Muscle of leg (tissue), 11 donors: ENCODE measurements around the gene GSTO1. TPM values are rescaled to one million over a fixed set of nuclear protein-coding genes. Genes with fewer than 3 reads are reported as not detected.

ENCODE experiments used
- DNase-seq: peaks from one replicate; pipeline ENCODE4 v3.0.0; 2013
- H3K27ac ChIP-seq: one replicate; pipeline ENCODE4 v1.5.1; 2013; ENCODE audit warnings: mild to moderate bottlenecking, low read length, control low read depth
- H3K27me3 ChIP-seq: one replicate; pipeline ENCODE4 v1.6.1; 2013; ENCODE audit warnings: low read length; ENCODE audit not compliant: control insufficient read depth, insufficient read depth
- H3K36me3 ChIP-seq: one replicate; pipeline ENCODE4 v1.6.1; 2013; ENCODE audit warnings: low read length; ENCODE audit not compliant: control insufficient read depth, insufficient read depth
- H3K4me1 ChIP-seq: one replicate; pipeline ENCODE4 v1.6.1; 2013; ENCODE audit warnings: low read length; ENCODE audit not compliant: control insufficient read depth, insufficient read depth
- H3K4me3 ChIP-seq: one replicate; pipeline ENCODE4 v1.5.1; 2013; ENCODE audit warnings: low read length, control low read depth
- H3K9me3 ChIP-seq: replicated peaks from 2 replicates; pipeline ENCODE4 v1.6.1; 2013; ENCODE audit warnings: low read depth, low read length; ENCODE audit not compliant: control insufficient read depth
- WGBS: methylation state at CpG from one replicate; pipeline ENCODE4 v1.1.5; 2013; ENCODE audit warnings: missing lambda C conversion rate; ENCODE audit not compliant: insufficient coverage; 5-methylcytosine and 5-hydroxymethylcytosine counted together
- polyA plus RNA-seq, 8 donors: library from polyadenylated mRNA; unstranded; fragments of 120-200 nt; gene quantifications; one replicate each; pipeline versions ENCODE4 v1.2.1 to v1.2.3, GENCODE V29; 2013; ENCODE audit warnings: inconsistent platforms in 1 of 8, low replicate concordance in 1 of 8; ENCODE audit not compliant: insufficient read length in 8 of 8, insufficient read depth in 1 of 8
- total RNA-seq: library from RNA; stranded (reverse); fragments of 120-200 nt; gene quantifications from one replicate; pipeline ENCODE4 v1.2.4, GENCODE V29; 2013

Gene GSTO1
- total and polyA plus RNA-seq, 9 donors: 37.5 to 50.7 (median 45.2) TPM

GRCh38 chr10:104301907-104302690 is 47.4 kb downstream of the GSTO1 start:
- no peaks in the 10 kb centered on the region for H3K9me3 ChIP-seq
- no peak overlapping the region for H3K4me3 ChIP-seq
- DNase-seq: no peak
- no peaks in the 10 kb centered on the region for H3K36me3 ChIP-seq
- H3K27ac ChIP-seq: no peak overlapping the region
- H3K27me3 ChIP-seq: no peaks in the 10 kb centered on the region
- WGBS: 67% methylated on average over 2 of the region's 3 CpGs
- H3K4me1 ChIP-seq: peaks cover 34% of the 10 kb centered on the region

GRCh38 chr10:104303594-104304355 is 49.1 kb downstream of the GSTO1 start:
- Histone ChIP-seq H3K36me3 (no peaks in the 10 kb centered on the region), H3K27me3 (no peaks in the 10 kb centered on the region), H3K9me3 (no peaks in the 10 kb centered on the region), H3K4me3 (no peak overlapping the region), H3K27ac (no peak overlapping the region), H3K4me1 (peaks cover 40% of the 10 kb centered on the region)
- WGBS: 50% methylated on average over 2 of the region's 2 CpGs
- no peak for DNase-seq

GRCh38 chr10:104304356-104304745 is 49.7 kb downstream of the GSTO1 start:
- DNase-seq: no peak
- no CpG with 5 or more reads among the region's 4 CpGs for WGBS
- Histone ChIP-seq H3K9me3 (no peaks in the 10 kb centered on the region), H3K4me3 (no peak overlapping the region), H3K27ac (no peak overlapping the region), H3K27me3 (no peaks in the 10 kb centered on the region), H3K4me1 (peaks cover 36% of the 10 kb centered on the region), H3K36me3 (no peaks in the 10 kb centered on the region)

DNA sequence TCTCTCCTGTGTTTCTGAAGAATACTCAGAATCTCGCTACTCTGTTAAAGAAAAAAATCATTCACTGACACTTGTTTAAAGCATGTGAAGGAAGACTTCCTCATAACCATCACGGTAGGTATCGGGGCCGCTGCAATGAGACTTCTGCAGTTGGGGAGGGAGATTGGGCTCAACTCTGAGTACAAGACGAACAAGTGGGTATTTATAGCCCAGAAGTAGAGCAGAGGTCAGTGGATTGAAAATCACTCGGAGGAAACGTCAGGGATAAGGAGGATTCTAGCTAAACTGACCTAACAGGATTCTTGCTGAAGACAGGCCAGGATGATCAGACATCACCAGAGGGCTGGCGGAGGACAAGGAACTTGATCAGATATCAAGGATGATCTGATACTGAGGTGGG is 50.2 kb downstream of the GSTO1 start:
- Histone ChIP-seq H3K4me1 (peaks cover 32% of the 10 kb centered on the region), H3K9me3 (no peaks in the 10 kb centered on the region), H3K27ac (no peak overlapping the region), H3K4me3 (no peak overlapping the region), H3K36me3 (no peaks in the 10 kb centered on the region), H3K27me3 (no peaks in the 10 kb centered on the region)
- peak; percentile 11 for DNase-seq
- 57% methylated on average over 4 of the region's 8 CpGs for whole genome bisulfite sequencing

GRCh38 chr10:104306897-104307296 is 52.2 kb downstream of the GSTO1 start:
- Histone ChIP-seq H3K27ac (no peak overlapping the region), H3K27me3 (no peaks in the 10 kb centered on the region), H3K36me3 (peaks cover 7% of the 10 kb centered on the region), H3K4me1 (peaks cover 30% of the 10 kb centered on the region), H3K4me3 (no peak overlapping the region), H3K9me3 (no peaks in the 10 kb centered on the region)
- DNase-seq: peak; percentile 10
- WGBS: 65% methylated on average over 2 of the region's 3 CpGs

DNA sequence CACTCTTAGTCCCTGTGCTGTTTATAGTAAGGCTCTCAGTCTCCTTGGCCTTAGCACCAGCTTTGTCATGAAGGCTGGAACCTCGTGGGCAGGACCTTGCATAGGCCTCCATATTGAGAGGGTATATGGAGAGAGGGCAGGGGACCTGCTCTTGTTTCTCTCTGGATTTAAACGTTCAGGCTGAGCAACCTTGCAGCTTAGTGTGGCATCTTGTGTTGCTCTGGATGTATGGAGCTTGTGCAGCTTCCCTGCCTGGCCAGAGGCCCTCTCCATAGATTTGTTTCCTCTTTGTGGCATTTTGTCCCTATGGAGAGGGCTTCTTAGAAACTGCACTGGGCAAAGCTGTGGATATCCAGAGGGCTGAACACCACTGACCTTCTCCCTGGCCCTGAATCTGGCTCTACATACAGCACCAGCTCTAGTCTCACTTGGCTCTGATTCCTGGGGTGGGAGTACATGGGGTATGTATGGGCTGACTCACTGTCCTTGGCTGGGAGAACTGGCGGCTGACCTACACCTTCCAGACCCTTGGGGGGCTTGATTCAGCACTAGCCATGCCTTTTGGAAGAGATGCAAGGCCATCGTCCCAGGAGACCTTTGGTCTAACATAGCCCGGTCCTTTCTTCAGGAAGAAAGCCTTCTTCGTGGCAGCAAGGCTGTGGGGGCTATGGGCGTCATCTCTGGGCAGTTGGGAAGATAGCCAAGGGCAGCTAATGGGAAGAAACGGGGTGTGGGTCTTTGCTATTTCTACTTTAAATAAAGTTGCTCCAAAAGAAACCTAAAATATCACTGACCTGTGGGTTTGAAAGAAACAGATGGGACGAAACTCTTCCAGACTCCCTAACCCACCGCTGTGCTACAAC is 53.1 kb downstream of the GSTO1 start:
- no peaks in the 10 kb centered on the region for H3K27me3 ChIP-seq
- H3K4me3 ChIP-seq: no peak overlapping the region
- H3K9me3 ChIP-seq: no peaks in the 10 kb centered on the region
- H3K27ac ChIP-seq: no peak overlapping the region
- H3K36me3 ChIP-seq: peaks cover 7% of the 10 kb centered on the region
- 66% methylated on average over 5 of the region's 10 CpGs for WGBS
- peaks cover 38% of the 10 kb centered on the region for H3K4me1 ChIP-seq
- peak; percentile 28 for DNase-seq

- H3K36me3 ChIP-seq: peaks cover 10% of the 10 kb centered on the region
- no peak for DNase-seq
- no peaks in the 10 kb centered on the region for H3K9me3 ChIP-seq
- H3K27me3 ChIP-seq: no peaks in the 10 kb centered on the region
- 51% methylated on average over 4 of the region's 4 CpGs for WGBS
- no peak overlapping the region for H3K27ac ChIP-seq
- peaks cover 38% of the 10 kb centered on the region for H3K4me1 ChIP-seq
- H3K4me3 ChIP-seq: no peak overlapping the region
These were observed 53.8 kb downstream of the GSTO1 start for GRCh38 chr10:104308439-104308903.

DNA sequence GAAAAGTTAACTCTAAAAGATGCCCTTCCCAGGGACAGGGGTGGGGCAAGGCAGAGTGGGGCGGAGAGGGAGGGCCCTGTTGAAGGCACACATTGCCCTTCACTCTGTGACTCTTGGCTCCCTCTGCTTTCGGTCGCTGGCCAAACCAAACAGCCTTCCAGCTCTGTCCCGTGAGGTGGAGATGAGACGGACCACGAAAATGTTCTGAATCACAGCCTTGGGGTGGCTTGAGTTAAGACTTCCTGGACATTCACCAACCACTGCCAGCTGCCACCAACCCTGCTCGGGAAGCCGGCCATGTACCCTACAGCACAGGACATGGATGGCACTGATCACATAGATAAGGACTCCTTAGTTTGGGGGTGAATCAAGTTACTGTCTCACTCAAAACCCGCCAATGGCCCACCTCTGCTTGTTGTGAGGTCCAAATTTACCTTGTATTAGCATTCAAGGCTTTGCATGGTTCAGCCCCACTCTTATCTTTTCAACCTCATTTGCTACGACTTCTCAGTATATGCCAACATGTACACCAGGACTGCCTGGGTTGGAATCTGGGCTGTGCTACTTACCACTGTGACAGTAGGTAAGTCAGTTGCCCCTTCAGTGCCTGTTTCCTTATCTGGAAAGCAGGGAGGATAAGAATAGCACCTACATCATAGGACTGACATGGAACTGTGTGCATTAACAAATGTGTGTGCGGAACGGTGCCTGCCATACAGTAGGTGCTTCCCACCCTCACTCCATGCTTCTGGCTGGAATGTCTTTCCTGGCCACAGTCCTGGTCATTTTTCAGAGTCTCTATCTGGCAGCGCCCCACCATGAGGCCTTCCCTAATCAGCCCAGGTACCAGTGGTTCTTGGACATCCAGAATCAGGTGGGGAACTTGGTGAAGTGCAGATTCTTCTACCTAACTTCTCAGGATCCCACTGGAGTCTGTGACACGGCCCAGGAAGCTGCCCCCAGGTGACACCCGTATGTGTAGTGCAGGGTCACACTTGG is 55.6 kb downstream of the GSTO1 start:
- WGBS: 80% methylated on average over 6 of the region's 15 CpGs
- no peaks in the 10 kb centered on the region for H3K27me3 ChIP-seq
- H3K9me3 ChIP-seq: no peaks in the 10 kb centered on the region
- H3K27ac ChIP-seq: no peak overlapping the region
- peaks cover 26% of the 10 kb centered on the region for H3K36me3 ChIP-seq
- peaks cover 34% of the 10 kb centered on the region for H3K4me1 ChIP-seq
- DNase-seq: no peak
- no peak overlapping the region for H3K4me3 ChIP-seq

- Histone ChIP-seq H3K36me3 (peaks cover 32% of the 10 kb centered on the region), H3K4me1 (peaks cover 30% of the 10 kb centered on the region), H3K27me3 (no peaks in the 10 kb centered on the region), H3K4me3 (no peak overlapping the region), H3K9me3 (no peaks in the 10 kb centered on the region), H3K27ac (no peak overlapping the region)
- no peak for DNase-seq
- 85% methylated on average over 3 of the region's 5 CpGs for WGBS
These were observed 56.6 kb downstream of the GSTO1 start for GRCh38 chr10:104311184-104311720.
